HG02943 (cell line): ENCODE measurements around the gene NEU1.
"Not testable (repeated sequence)": the region's sequence is repeated elsewhere in the genome, so short reads cannot be mapped to it uniquely, and the experiment has no call there.

Experiments used
- ATAC-seq: cut with Tn5 transposase; IDR thresholded peaks from one replicate; pipeline ENCODE4 v1.9.1; 2021; ENCODE audit warnings: mild to moderate bottlenecking, low read depth, moderate library complexity; ENCODE audit not compliant: unreplicated experiment

Gene NEU1

DNA sequence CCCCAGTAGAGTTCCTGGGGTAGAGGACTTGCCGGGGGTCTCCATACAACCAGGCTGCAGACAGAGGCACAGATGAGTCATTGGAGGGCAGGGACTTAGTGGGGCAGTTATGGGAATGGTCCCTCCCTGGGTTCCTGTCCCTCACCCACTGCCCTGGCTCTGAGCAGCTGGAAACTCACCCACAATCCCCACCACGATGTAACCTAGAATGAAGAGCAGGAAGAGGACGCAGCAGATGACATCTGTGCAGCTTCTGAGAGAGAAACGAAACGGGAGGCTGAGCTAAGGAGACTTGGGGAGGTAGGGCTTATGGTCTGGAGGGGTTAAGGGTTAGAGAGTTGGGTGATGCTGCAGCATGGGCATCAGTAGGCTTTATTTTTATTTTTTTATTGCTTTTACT is 13.3 kb upstream of the NEU1 start:
- no peak for ATAC-seq

DNA sequence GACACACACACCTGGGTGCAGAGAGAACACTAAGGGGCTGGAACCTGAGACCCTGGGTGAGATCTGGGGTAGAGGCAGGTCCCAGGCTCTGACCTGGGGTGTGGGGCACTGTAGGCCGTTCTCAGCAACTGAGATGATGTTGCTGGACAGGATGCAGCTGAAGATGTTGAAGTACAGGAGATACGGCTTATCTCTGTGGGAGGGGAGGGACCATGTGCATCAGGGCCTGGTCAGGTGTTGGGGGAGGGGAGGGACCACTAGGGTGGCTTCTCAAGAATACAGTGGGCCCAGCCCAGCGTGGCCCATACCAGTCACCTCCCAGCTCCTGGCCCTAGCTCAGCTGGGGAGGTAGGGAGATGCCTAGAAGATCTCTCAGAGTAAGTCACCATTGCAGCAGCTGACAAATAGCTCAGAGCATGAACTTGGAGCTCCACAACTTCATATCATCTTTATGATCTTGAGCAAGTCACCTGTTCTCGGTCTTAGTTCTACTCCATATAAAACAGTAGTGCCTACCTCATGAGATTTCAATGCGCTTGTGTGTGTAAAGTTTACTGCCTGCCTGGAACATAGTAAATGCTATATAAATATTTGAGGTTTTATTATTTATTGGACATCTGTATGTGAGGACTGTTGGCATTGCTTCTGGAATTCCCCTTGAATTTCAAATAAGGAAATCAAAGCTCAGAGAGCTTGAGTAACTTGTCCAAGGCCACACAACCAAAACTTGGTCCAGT is 12.4 kb upstream of the NEU1 start:
- no peak for ATAC-seq

DNA sequence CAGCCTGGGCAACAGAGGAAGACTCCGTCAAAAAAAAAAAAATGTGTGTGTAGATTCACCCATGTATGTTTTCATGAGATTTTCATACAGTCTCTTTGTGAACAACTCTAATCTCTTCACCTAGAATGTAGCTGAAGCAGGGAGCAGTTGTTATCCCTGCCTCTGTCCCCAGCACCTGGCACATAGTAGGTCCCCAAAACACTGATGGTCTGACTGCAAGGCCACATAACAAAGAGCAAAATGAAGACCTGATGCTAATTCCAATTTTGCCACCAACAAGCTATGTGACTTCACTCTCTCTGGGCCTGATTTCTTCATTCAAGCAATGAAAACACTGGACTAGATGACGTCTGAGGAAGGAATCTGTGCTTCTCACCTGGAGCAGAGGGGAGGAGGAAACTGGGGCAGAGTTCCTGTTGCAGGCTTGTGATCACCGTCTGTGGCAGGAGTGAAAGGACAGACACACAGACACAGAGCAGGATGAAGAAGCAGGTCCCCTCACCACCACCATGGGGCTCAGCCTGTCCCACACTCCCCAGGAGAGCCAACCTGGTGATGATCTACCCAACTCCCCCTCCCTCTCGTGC is 11.6 kb upstream of the NEU1 start:
- no peak for ATAC-seq

DNA sequence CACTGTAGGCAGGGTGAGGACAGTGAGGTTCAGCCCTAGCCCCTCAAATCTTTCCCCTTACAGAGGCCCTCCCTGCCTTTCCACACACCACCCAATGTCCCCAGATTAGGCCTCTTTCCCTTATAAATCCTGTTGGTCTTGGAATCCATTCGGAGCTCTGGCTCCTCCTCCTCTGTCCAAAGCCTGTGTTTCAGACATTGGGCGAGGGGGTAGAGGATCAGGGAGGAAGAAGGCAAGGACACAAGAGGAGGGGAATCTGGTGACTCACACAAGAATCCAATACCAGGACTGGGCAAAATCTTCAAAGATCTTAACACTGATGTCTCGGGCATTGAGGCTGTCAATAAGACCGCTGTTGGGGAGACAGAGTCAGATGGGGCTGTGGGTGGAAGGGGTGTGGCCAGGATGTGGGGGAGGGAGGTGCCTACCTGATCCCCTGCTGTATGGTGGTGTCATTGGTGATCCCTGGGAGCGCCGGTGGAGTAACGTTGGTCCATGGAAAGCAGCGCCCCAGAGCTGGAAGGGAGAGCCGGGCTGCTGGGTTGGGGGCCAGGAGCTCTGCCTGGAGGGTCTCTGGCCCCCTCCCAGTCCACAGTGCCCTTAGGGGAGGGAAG is 8.5 kb upstream of the NEU1 start:
- no peak for ATAC-seq

DNA sequence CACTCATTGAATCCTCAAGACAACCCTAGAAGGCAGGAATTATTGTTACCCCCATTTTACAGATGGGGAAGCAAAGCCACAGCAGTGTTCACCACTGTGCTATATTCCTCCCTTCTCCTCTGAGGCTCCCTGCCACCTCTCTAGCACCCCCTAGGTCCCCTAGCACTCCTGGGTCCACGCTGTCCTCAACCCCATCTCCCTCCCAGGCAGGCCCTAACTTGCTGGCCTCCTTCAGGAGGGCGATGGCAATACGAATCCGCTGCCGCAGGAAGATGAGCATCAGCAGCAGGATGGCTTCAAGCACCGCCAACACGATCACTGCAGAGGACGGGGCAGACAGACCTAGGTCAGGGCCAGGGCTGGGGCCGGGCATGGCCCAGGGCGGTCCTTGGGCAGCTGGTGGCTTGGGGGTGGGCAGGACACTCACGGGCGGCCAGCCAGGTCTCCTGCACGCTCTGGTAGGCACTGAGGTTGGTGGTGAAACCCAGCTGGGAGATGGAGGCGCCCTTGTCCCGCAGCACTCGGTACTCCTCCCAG is 7.8 kb upstream of the NEU1 start:
- ATAC-seq, result no peak

DNA sequence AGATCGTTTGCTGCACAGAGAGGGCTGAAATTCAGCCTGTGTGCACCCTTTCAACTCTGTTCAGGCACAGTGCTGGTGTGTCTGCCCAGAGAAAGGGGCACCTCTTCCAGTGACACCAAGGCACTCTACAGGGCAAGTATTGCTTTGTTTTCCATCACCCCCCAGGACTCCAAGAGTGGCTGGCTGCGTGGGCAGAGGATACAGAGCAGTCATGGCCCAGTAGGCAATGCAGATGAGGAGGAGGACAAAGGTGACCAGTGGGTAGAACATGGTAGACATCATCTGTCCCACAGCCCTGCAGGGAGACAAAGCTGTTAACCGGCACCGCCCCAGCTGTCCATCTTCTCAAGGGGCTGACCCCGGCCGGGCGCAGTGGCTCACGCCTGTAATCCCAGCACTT is 6.7 kb upstream of the NEU1 start:
- no peak for ATAC-seq

DNA sequence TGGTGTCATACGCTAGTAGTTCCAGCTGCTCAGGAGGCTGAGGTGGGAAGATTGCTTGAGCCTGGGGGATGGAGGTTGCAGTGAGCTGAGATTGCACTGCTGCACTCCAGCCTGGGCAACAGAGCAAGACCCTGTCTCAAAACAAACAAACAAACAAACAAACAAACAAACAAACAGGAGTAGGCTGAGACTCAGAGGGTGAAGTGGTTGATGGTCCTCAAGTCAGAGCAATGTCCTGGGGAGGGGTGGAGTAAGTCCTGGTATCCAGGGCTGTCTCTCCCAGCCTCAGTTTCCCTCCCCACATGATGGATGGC is 6.0 kb upstream of the NEU1 start:
- not testable (repeated sequence) for ATAC-seq

DNA sequence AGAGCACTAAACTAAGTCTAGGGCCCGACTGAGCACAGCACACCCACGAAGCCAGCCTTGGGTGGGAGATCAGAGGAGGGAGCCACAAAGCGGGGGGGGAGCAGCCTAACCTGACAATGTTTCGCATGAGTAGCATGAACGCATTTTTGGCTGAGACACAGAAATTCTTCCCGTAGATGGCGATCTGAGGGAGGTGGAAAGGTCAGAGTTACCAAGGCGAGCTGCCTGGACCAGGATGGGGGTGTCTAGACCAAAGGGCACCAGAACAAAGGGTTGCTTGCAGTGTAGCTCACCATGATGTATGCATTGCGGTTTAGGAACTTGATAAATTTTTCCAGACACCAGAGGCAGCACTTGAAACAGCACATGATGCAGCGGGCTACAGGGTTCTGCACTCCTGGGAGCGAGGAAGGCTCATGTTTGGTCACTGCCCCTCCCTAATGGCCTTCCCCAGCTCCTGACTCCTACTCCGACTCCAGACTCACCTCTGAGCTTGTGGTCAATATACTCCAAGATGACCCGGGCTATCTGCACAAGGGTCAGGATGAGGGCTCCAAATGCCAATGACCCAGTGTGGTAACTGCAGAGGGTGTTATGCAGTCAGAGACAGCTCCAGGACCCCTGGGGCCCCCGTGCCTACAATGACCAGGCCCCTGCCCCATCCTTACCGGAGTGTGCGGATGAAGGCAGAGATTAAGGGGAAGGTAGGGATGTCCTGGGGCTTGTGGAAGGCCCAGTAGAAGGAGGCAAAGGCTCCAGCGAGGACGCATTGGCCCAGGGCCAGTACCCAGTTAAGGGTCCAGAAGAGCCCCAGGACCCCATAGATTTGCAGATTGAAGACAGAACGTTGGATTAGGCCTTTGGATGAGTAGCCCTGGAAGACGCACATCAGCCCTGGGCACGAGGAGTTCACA is 2.8 kb upstream of the NEU1 start:
- no peak for ATAC-seq

DNA sequence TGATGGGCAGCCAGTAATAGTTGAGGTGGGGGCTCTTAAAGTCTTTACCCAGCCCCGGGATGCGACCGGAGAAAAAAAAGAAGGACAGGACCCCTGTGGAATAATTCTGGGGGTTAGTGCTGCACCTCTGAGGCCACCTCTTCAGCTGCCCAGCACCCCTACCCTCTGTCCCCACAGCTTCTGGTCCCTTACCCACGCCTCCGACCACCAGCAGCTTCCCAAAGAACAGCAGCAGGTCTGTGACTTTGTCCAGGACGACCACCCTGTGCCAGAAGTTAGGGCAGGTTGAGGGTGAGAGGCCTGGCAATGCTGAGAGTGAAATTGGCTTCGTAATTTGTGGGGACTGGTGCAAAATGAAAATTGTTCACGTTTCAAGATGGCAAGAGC is 2.2 kb upstream of the NEU1 start:
- ATAC-seq, result no peak

DNA sequence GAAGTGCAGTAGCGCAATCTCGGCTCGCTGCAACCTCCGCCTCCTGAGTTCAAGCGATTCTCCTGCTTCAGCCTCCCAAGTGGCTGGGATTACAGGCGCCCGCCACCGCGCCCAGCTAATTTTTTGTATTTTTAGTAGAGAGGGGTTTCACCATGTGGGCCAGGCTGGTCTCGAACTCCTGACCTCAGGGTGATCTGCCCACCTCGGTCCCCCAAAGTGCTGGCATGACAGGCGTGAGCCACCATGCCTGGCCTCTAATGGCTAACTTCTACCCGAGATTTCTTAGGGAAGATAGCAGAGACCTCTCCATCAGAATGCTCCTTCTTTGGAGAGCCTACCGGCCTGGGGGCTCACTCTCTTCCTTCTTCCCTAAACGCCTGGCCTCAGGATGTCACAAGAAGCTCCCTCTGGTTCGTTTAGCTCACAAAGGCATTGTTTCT is 1.5 kb upstream of the NEU1 start:
- ATAC-seq, result not testable (repeated sequence)

DNA sequence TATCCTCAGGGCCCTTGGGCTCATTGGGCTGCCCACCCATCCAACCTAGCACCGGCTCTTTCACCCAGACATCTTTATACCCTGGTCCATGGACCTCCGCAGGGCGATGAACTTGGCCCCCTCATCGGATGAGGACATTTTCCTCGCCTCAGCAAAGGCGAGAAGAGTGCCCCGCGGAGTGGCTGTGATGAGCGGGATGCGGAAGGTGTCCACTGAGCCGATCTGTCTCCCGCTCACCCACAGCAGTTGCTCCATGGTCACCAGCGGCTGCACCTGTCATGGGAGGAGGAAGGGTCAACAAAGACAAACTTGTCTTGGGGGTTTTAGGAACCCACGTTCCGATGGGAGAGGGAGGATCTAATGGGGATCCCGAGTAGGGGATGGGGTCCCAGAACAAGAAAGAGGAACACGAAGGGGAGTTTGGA is 690 bp downstream of the NEU1 start:
- no peak for ATAC-seq

DNA sequence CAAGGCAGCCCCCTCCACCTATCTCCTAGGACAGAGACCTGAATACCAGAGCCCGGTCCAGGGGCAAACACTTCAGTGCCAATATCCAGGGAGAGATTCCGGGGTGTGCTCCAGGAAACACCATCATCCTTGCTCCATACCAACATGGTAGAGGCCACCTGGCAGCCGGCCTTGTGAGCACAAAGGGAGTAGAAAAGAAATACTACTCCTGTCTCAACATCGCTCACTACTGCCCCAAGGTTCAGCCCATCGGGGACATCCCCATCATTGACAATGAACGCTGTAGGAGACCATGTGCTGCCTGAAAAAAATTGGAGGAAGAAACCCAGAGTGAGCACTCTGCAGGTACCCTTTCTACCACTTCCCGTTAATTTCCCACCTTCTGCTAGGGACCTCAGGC is 1.5 kb downstream of the NEU1 start:
- ATAC-seq, result no peak

DNA sequence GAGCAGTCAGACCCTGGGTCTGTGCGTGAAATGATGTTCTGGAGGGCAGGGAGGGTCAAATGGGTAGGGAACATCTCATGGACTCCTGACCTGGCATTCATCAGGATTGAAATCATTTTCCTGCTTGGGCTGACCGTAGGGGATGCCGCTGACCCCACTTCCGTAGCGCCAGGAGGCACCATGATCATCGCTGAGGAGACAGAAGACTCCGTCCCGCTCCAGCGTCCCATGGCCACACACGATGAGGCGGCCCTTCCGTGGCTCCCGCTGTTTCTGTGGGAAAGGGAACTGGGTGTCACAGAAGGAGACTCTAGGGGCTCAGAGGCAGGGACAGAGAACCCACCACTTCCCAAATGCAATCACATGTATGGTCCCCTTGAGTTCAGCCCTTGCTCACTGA is 2.3 kb downstream of the NEU1 start:
- no peak for ATAC-seq

DNA sequence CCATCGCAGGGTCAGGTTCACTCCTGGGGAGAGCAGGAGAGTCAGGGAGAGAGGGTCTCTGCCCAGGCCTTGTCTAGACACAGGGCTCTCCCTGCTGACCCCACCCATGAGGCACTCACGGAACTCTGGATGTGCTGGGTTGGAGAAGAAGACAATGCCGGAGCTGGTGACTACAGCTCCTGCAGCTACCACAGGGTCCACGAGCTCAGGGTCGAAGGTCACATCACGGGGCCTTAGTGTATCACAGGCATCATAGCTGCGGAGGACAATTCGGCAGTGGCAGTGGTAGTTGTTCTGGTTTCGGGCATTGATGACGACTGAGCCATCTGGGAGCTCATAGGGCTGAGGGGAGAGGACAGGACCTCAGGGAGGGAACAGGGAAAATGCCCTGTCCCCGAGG is 2.7 kb downstream of the NEU1 start:
- ATAC-seq, result no peak

DNA sequence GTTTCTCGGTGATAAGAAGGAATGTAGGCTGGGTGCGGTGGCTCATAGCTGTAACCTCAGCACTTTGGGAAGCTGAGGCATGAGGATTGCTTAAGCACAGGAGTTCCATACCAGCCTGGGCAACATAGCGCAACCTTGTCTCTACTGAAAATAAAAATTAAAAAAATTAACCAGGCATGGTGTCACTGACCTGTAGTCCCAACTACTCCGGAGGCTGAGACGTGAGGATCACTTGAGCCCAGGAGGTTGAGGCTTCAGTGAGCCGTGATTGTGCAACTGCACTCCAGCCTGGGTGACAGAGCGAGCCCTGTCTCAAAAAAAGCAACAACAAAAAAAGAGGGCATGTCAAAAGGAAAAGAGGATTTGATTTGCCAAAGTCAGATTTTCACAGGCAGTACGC is 3.9 kb downstream of the NEU1 start:
- no peak for ATAC-seq

DNA sequence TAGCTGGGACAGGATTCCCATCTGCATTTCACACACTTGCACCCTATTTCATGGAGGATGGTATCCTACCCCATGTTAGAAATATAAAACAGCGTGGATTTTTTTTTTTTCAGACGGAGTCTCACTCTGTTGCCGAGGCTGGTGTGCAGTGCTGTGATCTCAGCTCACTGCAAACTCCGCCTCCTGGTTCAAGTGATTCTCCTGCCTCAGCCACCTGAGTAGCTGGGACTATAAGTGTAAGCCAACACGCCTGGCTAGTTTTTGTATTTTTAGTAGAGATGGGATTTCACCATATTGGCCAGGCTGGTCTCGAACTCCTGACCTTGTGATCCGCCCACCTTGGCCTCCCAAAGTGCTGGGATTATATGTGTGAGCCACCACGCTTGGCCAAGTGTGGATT is 4.8 kb downstream of the NEU1 start:
- ATAC-seq, result not testable (repeated sequence)

DNA sequence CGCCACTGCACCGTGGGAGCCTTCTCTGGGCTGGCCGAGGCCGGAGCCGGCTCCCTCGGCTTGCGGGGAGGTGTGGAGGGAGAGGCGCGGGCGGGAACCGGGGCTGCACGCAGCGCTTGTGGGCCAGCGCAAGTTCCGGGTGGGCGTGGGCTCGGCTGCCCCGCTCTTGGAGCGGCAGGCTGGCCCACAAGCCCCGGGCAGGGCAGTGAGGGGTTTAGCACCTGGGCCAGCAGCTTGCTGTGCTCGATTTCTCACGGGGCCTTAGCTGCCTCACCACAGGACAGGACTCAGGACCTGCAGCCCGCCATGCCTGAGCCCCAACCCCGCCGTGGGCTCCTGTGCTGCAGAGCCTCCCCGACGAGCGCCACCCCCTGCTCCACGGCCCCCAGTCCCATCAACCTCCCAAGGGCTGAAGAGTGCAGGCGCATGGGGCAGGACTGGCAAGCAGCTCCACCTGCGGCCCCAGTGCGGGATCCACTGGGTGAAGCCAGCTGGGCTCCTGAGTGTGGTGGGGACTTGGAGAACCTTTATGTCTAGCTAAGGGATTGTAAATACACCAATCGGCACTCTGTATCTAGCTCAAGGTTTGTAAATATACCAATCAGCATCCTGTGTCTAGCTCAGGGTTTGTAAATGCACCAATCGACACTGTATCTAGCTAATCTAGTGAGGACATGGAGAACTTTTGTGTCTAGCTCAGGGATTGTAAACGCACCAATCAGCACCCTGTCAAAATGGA is 10.5 kb downstream of the NEU1 start:
- not testable (repeated sequence) for ATAC-seq

DNA sequence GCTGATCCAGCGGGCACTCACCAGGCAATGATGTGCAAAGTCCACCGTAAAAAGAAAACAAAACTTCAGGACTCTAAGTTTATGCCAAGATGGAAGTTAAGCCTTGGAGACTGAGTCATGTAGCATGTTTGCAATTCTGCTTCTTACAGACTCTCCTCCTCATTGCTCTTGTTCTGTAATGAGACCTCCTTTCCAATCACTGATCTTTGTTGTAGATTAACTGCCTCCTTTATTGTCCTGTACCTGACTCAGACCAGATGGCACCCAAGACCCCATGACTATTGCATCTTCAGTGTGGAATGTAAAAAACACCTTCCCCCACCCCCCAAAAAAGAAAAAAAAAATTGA is 11.2 kb downstream of the NEU1 start:
- ATAC-seq, result no peak

DNA sequence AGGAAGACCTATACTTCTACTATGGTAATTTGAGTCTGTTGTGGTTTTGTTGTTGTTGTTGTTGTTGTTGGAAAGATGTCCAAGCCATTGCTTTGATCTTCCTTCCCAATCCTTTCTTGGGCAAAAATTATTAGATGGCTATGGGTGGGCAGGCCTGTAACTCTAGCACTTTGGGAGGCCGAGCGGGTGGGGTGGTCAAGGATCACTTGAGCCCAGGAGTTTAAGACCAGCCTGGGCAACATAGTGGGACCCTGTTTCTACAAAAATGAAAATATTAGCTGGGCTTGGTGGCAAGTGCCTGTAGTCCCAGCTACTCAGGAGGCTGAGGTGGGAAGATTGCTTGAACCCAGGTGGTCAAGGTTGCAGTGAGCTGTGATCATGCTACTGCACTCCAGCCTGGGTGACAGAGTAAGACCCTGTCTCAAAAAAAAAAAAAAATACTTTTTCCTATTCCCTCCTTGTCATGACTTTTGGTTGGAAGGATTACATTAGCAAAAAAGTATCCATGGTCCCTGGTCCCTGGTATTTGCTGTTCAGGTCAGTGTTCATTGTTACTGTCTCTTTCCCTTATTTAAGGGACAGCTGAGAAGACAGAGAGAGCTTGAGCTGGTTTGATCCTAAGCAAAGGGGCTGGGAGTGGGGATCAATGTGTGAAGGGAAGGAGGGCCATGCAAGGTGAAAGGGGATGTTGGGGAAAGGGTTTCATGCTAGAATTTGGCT is 11.7 kb downstream of the NEU1 start:
- ATAC-seq, result no peak
